HG02840 (cell line): ENCODE results near the gene WNT5B.

Experiments
- ATAC-seq: cut with Tn5 transposase; IDR thresholded peaks from one replicate; pipeline ENCODE4 v1.9.1; 2021; ENCODE audit warnings: mild to moderate bottlenecking, moderate library complexity, moderate number of reproducible peaks; ENCODE audit not compliant: unreplicated experiment, low FRiP score

The WNT5B gene

GRCh38 chr12:1628666-1629337 lies at the start of gene WNT5B:
TSS of gene WNT5B (plus strand) at chr12:1629231. CDS start at chr12:1631355, 2,124 bp downstream.
- no peak for ATAC-seq

- ATAC-seq: no peak
These were observed 49.2 kb upstream of the WNT5B start for GRCh38 chr12:1579651-1580435.

- no peak for ATAC-seq
These were observed 48.5 kb upstream of the WNT5B start for GRCh38 chr12:1580526-1580925.

- no peak for ATAC-seq
These were observed 46.9 kb upstream of the WNT5B start for GRCh38 chr12:1581973-1582708.

GRCh38 chr12:1582709-1583050 lies 46.4 kb upstream of the WNT5B start:
- no peak for ATAC-seq

GRCh38 chr12:1583421-1584078 lies 45.5 kb upstream of the WNT5B start:
- peak; percentile 72 for ATAC-seq

- no peak for ATAC-seq
These were observed 44.7 kb upstream of the WNT5B start for GRCh38 chr12:1584326-1584725.

GRCh38 chr12:1587927-1588574 lies 41.0 kb upstream of the WNT5B start:
- ATAC-seq: no peak

GRCh38 chr12:1588575-1588947 lies 40.5 kb upstream of the WNT5B start:
- ATAC-seq: no peak

GRCh38 chr12:1590221-1590979 lies 38.6 kb upstream of the WNT5B start:
- no peak for ATAC-seq

GRCh38 chr12:1591034-1591433 lies 38.0 kb upstream of the WNT5B start:
- ATAC-seq: no peak

GRCh38 chr12:1591543-1591942 lies 37.5 kb upstream of the WNT5B start:
- ATAC-seq: no peak

- no peak for ATAC-seq
These were observed 36.4 kb upstream of the WNT5B start for GRCh38 chr12:1592444-1593173.

- peak; percentile 29 for ATAC-seq
These were observed 35.6 kb upstream of the WNT5B start for GRCh38 chr12:1593174-1594005.

GRCh38 chr12:1594006-1594260 lies 35.1 kb upstream of the WNT5B start:
- peak; percentile 44 for ATAC-seq

GRCh38 chr12:1594261-1595025 lies 34.6 kb upstream of the WNT5B start, which contains the start of gene FBXL14:
TSS of gene FBXL14 (minus strand) at chr12:1594581. CDS start at chr12:1594066, 515 bp downstream.
- ATAC-seq: peak; percentile 53

- peak; percentile 1 for ATAC-seq
These were observed 33.9 kb upstream of the WNT5B start for GRCh38 chr12:1595026-1595561.
